OCI-LY3 (cell line): ENCODE results near the gene LRRC61.
"Not testable (repeated sequence)": the region's sequence is repeated elsewhere in the genome, so short reads cannot be mapped to it uniquely, and the experiment has no call there.

Experiments used
- CTCF ChIP-seq: fragments of 200-600, 300-600 bp; sonication (generic); IDR thresholded peaks from 2 replicates; pipeline ENCODE4 v1.5.1; 2014; ENCODE audit warnings: antibody characterized with exemption, low read length, low read depth
- EZH2phosphoT487 ChIP-seq: fragments of 200-600 bp; shearing (Covaris generic); IDR thresholded peaks from 2 replicates; pipeline ENCODE4 v1.6.1; 2018; ENCODE audit warnings: antibody characterized with exemption, mixed run types, low read depth

- not testable (repeated sequence) for TF ChIP-seq CTCF, EZH2phosphoT487
Observed at GRCh38 chr7:150288816-150289215, 34.3 kb upstream of the LRRC61 start.
